GM12878 (cell line): ENCODE results near the gene PFKFB1. TPM values are rescaled to one million over a fixed set of nuclear protein-coding genes. Genes with fewer than 3 reads are reported as not detected.

Experiments
- ATAC-seq: fragments of 200-7000 bp; cut with Tn5 transposase; 3 replicates; pipeline ENCODE4 v1.9.1; 2020; ENCODE audit warnings: mild to moderate bottlenecking, moderate library complexity
- BruUV-seq: library from RNA; stranded (reverse); fragments of 400-500 nt; replicated peaks from 2 replicates; lab custom pipeline; 2021; lab: Mats Ljungman, UMichigan
- CTCF ChIA-PET: fragments of 300-600 bp; sonication (Branson Sonifier 250); formaldehyde crosslinking; extraction: SDS; loops from one replicate; lab custom pipeline; 2021; ENCODE audit warnings: inconsistent platforms; lab: Yijun Ruan, JAX
- POLR2A ChIA-PET: fragments of 350-600 bp; formaldehyde crosslinking; extraction: SDS; loops from one replicate; lab custom pipeline; 2021; ENCODE audit warnings: inconsistent platforms; lab: Charles Lee
- RAD21 ChIA-PET: fragments of 300-600 bp; sonication (Branson Sonifier 250); formaldehyde crosslinking; loops from one replicate; lab custom pipeline; 2023; ENCODE audit warnings: antibody characterized with exemption; ENCODE audit not compliant: unreplicated experiment; lab: Charles Lee
- SMC1A ChIA-PET: fragments of 300-600 bp; sonication (Branson Sonifier 250); formaldehyde crosslinking; loops from one replicate; lab custom pipeline; 2023; ENCODE audit not compliant: unreplicated experiment, uncharacterized antibody; lab: Charles Lee
- DNase-seq: peaks from one replicate; pipeline ENCODE4 v3.0.0-alpha.2; 2011; ENCODE audit warnings: low read depth, low spot score
- FAIRE-seq: peaks from 3 replicates; lab custom pipeline; 2011; peaks lifted over from hg19 to GRCh38; lab: Jason Lieb, UNC
- H2AFZ ChIP-seq: 2 replicates; pipeline ENCODE4 v1.6.0; 2011; ENCODE audit warnings: low read depth, low read length, control low read depth; ENCODE audit not compliant: control insufficient read depth
- H3K27ac ChIP-seq: 2 replicates; pipeline ENCODE4 v1.5.1; 2011; ENCODE audit warnings: control low read depth; ENCODE audit not compliant: control insufficient read depth, insufficient read depth
- H3K27me3 ChIP-seq, 2 experiments: replicated peaks in 1 of 2; 2 replicates each; pipeline versions ENCODE4 v1.6.0 to v1.6.1; 2011; ENCODE audit warnings: low read length in 1 of 2; ENCODE audit not compliant: control insufficient read depth in 2 of 2, insufficient read depth in 2 of 2
- H3K36me3 ChIP-seq, 2 experiments: 2 replicates each; pipeline ENCODE4 v1.5.1; 2011; ENCODE audit warnings: low read length in 1 of 2; ENCODE audit not compliant: control insufficient read depth in 2 of 2, insufficient read depth in 2 of 2
- H3K4me1 ChIP-seq: 2 replicates; pipeline ENCODE4 v1.6.1; 2011; ENCODE audit warnings: mild to moderate bottlenecking, low read length, moderate library complexity, mixed read lengths; ENCODE audit not compliant: control insufficient read depth, insufficient read depth
- H3K4me2 ChIP-seq: 2 replicates; pipeline ENCODE4 v1.6.0; 2011; ENCODE audit warnings: control low read depth; ENCODE audit not compliant: control insufficient read depth, insufficient read depth
- H3K4me3 ChIP-seq: fragments of 200-600 bp; sonication (generic); 2 replicates; pipeline ENCODE4 v1.5.1; 2016
- H3K79me2 ChIP-seq: 2 replicates; pipeline ENCODE4 v1.6.0; 2011; ENCODE audit warnings: low read length; ENCODE audit not compliant: control insufficient read depth, insufficient read depth
- H3K9ac ChIP-seq: 2 replicates; pipeline ENCODE4 v1.8.0; 2011; ENCODE audit warnings: low read length, control low read depth, mixed read lengths; ENCODE audit not compliant: control insufficient read depth, insufficient read depth
- H3K9me3 ChIP-seq: replicated peaks from 3 replicates; pipeline ENCODE4 v1.5.1; 2011; ENCODE audit warnings: mild to moderate bottlenecking, low read length; ENCODE audit not compliant: control insufficient read depth, insufficient read depth
- H4K20me1 ChIP-seq: 2 replicates; pipeline ENCODE4 v1.6.0; 2011; ENCODE audit not compliant: control insufficient read depth, insufficient read depth
- CEBPB ChIP-seq, 2 experiments: fragments of 150-350 bp in 1 of 2; IDR thresholded peaks; 2 replicates each; pipeline ENCODE4 v1.6.1; 2012 to 2014; ENCODE audit warnings: low read depth in 2 of 2, low read length in 2 of 2, borderline replicate concordance in 1 of 2, inconsistent platforms in 1 of 2
- CTCF ChIP-seq, 3 experiments: IDR thresholded peaks in 2 of 3; conservative IDR thresholded peaks in 1 of 3; 2 replicates each; pipeline ENCODE4 v1.5.1; 2011; ENCODE audit warnings: low read depth in 3 of 3, low read length in 3 of 3, mild to moderate bottlenecking in 3 of 3, control low read depth in 2 of 3, moderate library complexity in 2 of 3, inconsistent platforms in 1 of 3, mixed read lengths in 1 of 3; ENCODE audit not compliant: control insufficient read depth in 2 of 3, insufficient read depth in 1 of 3; ENCODE audit errors: extremely low read depth in 1 of 3
- IRF5 ChIP-seq: fragments of 450-650 bp; IDR thresholded peaks from 2 replicates; pipeline ENCODE4 v1.6.1; 2017; ENCODE audit warnings: borderline replicate concordance
- JUNB ChIP-seq: IDR thresholded peaks from 2 replicates; pipeline ENCODE4 v1.6.1; 2016; ENCODE audit warnings: antibody characterized with exemption, mild to moderate bottlenecking
- POLR2AphosphoS5 ChIP-seq: IDR thresholded peaks from 2 replicates; pipeline ENCODE4 v1.6.1; 2011; ENCODE audit warnings: mild to moderate bottlenecking, low read length, inconsistent platforms
- RAD21 ChIP-seq: IDR thresholded peaks from 2 replicates; pipeline ENCODE4 v1.6.1; 2011; ENCODE audit warnings: mild to moderate bottlenecking, low read depth, low read length, moderate library complexity; ENCODE audit not compliant: insufficient read depth
- RUNX3 ChIP-seq: IDR thresholded peaks from 2 replicates; pipeline ENCODE4 v1.6.1; 2012; ENCODE audit warnings: low read length, inconsistent platforms
- SMAD1 ChIP-seq: fragments of 450-650 bp; IDR thresholded peaks from 2 replicates; pipeline ENCODE4 v1.6.1; 2018; ENCODE audit warnings: mild to moderate bottlenecking, low read depth; ENCODE audit not compliant: partially characterized antibody
- SUPT20H ChIP-seq: IDR thresholded peaks from 2 replicates; pipeline ENCODE4 v1.6.1; 2011; ENCODE audit warnings: low read depth, mild to moderate bottlenecking, low read length, moderate library complexity, borderline replicate concordance; ENCODE audit not compliant: control insufficient read depth
- TCF7 ChIP-seq: IDR thresholded peaks from 2 replicates; pipeline ENCODE4 v1.6.1; 2014; ENCODE audit warnings: antibody characterized with exemption, borderline replicate concordance
- ZBED1 ChIP-seq: IDR thresholded peaks from 2 replicates; pipeline ENCODE4 v1.6.1; 2016; ENCODE audit warnings: borderline replicate concordance
- ZBTB40 ChIP-seq: fragments of 450-650 bp; IDR thresholded peaks from 2 replicates; pipeline ENCODE4 v1.6.1; 2016; ENCODE audit warnings: mild to moderate bottlenecking, moderate library complexity, borderline replicate concordance
- ZNF24 ChIP-seq: fragments of 450-650 bp; IDR thresholded peaks from 2 replicates; pipeline ENCODE4 v1.6.1; 2017; ENCODE audit warnings: antibody characterized with exemption, mild to moderate bottlenecking
- WGBS: methylation state at CpG from one replicate; pipeline ENCODE4 v1.1.6; 2016; ENCODE audit warnings: low lambda C conversion rate; ENCODE audit not compliant: insufficient replicate concordance, insufficient coverage; ENCODE audit errors: missing lambda C conversion rate; 5-methylcytosine and 5-hydroxymethylcytosine counted together
- in situ Hi-C: fragments of 300-500 bp; cut with MboI; formaldehyde crosslinking; loops from 9 replicates; pipeline ENCODE4 v1.14.3; 2018; ENCODE audit warnings: mixed read lengths
- intact Hi-C: fragments of 100-400 bp; cut with micrococcal nuclease; formaldehyde crosslinking; loops from one replicate; pipeline ENCODE4 v1.14.2; 2022; ENCODE audit not compliant: unreplicated experiment
- polyA plus RNA-seq, 11 experiments: library from polyadenylated mRNA; depleted of rRNA in 4 of 11; unstranded in 6 of 11; stranded (reverse) in 5 of 11; fragments of >200 nt; fragmentation: Nextera tagmentation in 4 of 11; fragmentation: Illumina TruSeq in 1 of 11; extraction: Ambion mirVana in 4 of 11; extraction: Trizol in 1 of 11; gene quantifications; 1 replicate in 1 of 11; 2 replicates in 10 of 11; pipeline versions ENCODE4 v1.2.1 to v1.2.3, GENCODE V29; 2011 to 2016; ENCODE audit warnings: inconsistent platforms in 2 of 11, missing spikeins in 2 of 11, low read depth in 1 of 11
- total RNA-seq, 4 experiments: library from RNA; depleted of rRNA in 3 of 4; stranded (reverse); fragments of >200 nt in 3 of 4; fragmentation: Illumina TruSeq in 1 of 4; extraction: Trizol in 1 of 4; gene quantifications; 2 replicates each; pipeline versions ENCODE4 v1.2.1 to v1.2.3, GENCODE V29; 2013 to 2021

PFKFB1 gene
- total and polyA plus RNA-seq, 10 of the 15 experiments (the other 5 are each of a cell fraction or from before 2014, with no cell fraction given), result 0.13 to 0.59 (median 0.37) TPM

GRCh38 chrX:54891573-54891972, 102.4 kb downstream of the PFKFB1 start:
- H3K36me3 ChIP-seq, result no peaks in the 10 kb centered on the region
- H3K27me3 ChIP-seq, result no peaks in the 10 kb centered on the region
- ChIA-PET POLR2A (no interaction called here), CTCF (interaction anchor here (0.8 to 2.4 kb wide), 12 partner anchors 10 to 1835 kb away, joined by 3 to 16 read pairs (median 4); no protein-coding TSS in a partner anchor), SMC1A (interaction anchor here (0.8 to 2.4 kb wide), 3 partner anchors 11 to 1835 kb away, joined by 3 to 9 read pairs (median 5); no protein-coding TSS in a partner anchor), RAD21 (interaction anchor here (0.6 to 2.3 kb wide), 4 partner anchors 10 to 252 kb away, joined by 3 to 9 read pairs (median 4); no protein-coding TSS in a partner anchor)
- no peaks in the 10 kb centered on the region for H4K20me1 ChIP-seq
- H2AFZ ChIP-seq, result no peak overlapping the region
- peak; percentile 47 for FAIRE-seq
- BruUV-seq, result no TSS peak
- no peak overlapping the region for H3K9ac ChIP-seq
- in situ Hi-C loops, result no loop called here
- intact Hi-C loops, result loop anchor here (1.0 to 5.0 kb wide), 2 partner anchors 166 to 1356 kb away; no protein-coding TSS in a partner anchor
- H3K27ac ChIP-seq, result no peak overlapping the region
- ATAC-seq, result peak; percentile 72
- no peak for DNase-seq
- H3K4me1 ChIP-seq, result no peaks in the 10 kb centered on the region
- 29% methylated on average over 3 of the region's 3 CpGs for WGBS
- H3K9me3 ChIP-seq, result no peaks in the 10 kb centered on the region
- H3K4me2 ChIP-seq, result no peak overlapping the region
- no peaks in the 10 kb centered on the region for H3K79me2 ChIP-seq
- H3K4me3 ChIP-seq, result no peak overlapping the region
- TF ChIP-seq POLR2AphosphoS5 (no peak), CEBPB (IDR thresholded peaks at IDR 0.05; ENCODE audit: borderline replicate concordance in 1 of 2, low read depth in 2 of 2, low read length in 2 of 2) (no peak), IRF5 (no peak), ZNF24 (peak; percentile 49; the same call in 1 of the 2 replicates), ZBED1 (no peak), RUNX3 (no peak), SMAD1 (no peak), CTCF (IDR thresholded peaks at IDR 0.05 in 2 of 3, conservative IDR thresholded peaks at IDR 0.05 in 1 of 3; ENCODE audit: control insufficient read depth in 2 of 3, extremely low read depth in 1 of 3, insufficient read depth in 1 of 3, low read depth in 3 of 3, low read length in 3 of 3) (peak; percentile 49 to 58 (median 51); a peak in 5 of 6 replicates), SUPT20H (no peak), ZBTB40 (no peak), JUNB (no peak), TCF7 (no peak), RAD21 (peak; percentile 67)
